Vagina (tissue), 2 donors: ENCODE results near the gene MYH9. TPM values are rescaled to one million over a fixed set of nuclear protein-coding genes. Genes with fewer than 3 reads are reported as not detected.
A peak's percentile ranks its signal among the peaks of the same experiment; 100 is the strongest.

ENCODE experiments used
- DNase-seq, 2 donors: peaks; one replicate each; pipeline ENCODE4 v3.0.0-alpha.2; 2017; ENCODE audit errors: extremely low spot score in 2 of 2
- H3K27ac ChIP-seq: fragments of 200-600 bp; sonication (generic); one replicate; pipeline ENCODE4 v1.5.1; 2019
- H3K27me3 ChIP-seq: fragments of 200-600 bp; sonication (generic); one replicate; pipeline ENCODE4 v1.5.1; 2019
- H3K36me3 ChIP-seq, 2 donors: fragments of 200-600 bp; sonication (generic); one replicate each; pipeline ENCODE4 v1.5.1; 2017 to 2019
- H3K4me1 ChIP-seq: fragments of 200-600 bp; sonication (generic); one replicate; pipeline ENCODE4 v1.5.1; 2019
- H3K4me3 ChIP-seq, 2 donors: fragments of 200-600 bp; sonication (generic); 1 replicate in 1 of 2; 2 replicates in 1 of 2; pipeline ENCODE4 v1.5.1; 2016 to 2019
- H3K9me3 ChIP-seq: fragments of 200-600 bp; sonication (generic); one replicate; pipeline ENCODE4 v1.5.1; 2019
- CTCF ChIP-seq, 3 experiments: fragments of 450-650 bp in 2 of 3; fragments of 200-600 bp in 1 of 3; sonication (generic) in 1 of 3; IDR thresholded peaks; one replicate each; pipeline ENCODE4 v1.5.1; 2017 to 2019; ENCODE audit warnings: antibody characterized with exemption in 3 of 3, mild to moderate bottlenecking in 2 of 3, moderate library complexity in 2 of 3
- POLR2A ChIP-seq, 2 donors: fragments of 450-650 bp; IDR thresholded peaks; one replicate each; pipeline ENCODE4 v1.6.1; 2017; ENCODE audit warnings: antibody characterized with exemption in 2 of 2, mild to moderate bottlenecking in 2 of 2, moderate library complexity in 2 of 2
- POLR2AphosphoS5 ChIP-seq, 2 donors: sonication (generic); formaldehyde crosslinking; IDR thresholded peaks; one replicate each; pipeline ENCODE4 v1.9.0; 2017; ENCODE audit warnings: antibody characterized with exemption in 2 of 2, mild to moderate bottlenecking in 2 of 2, low read depth in 1 of 2; ENCODE audit not compliant: insufficient read depth in 1 of 2
- intact Hi-C: fragments of 100-400 bp; cut with DNase I; formaldehyde crosslinking; loops from one replicate; pipeline ENCODE4 v1.15.1; 2023
- total RNA-seq: library from RNA; depleted of rRNA; stranded (reverse); fragments of >200 nt; gene quantifications from one replicate; pipeline ENCODE4 v1.2.3, GENCODE V29; 2016

The MYH9 gene
- total RNA-seq, 1 donor from 2014 or later: 333 TPM

DNA sequence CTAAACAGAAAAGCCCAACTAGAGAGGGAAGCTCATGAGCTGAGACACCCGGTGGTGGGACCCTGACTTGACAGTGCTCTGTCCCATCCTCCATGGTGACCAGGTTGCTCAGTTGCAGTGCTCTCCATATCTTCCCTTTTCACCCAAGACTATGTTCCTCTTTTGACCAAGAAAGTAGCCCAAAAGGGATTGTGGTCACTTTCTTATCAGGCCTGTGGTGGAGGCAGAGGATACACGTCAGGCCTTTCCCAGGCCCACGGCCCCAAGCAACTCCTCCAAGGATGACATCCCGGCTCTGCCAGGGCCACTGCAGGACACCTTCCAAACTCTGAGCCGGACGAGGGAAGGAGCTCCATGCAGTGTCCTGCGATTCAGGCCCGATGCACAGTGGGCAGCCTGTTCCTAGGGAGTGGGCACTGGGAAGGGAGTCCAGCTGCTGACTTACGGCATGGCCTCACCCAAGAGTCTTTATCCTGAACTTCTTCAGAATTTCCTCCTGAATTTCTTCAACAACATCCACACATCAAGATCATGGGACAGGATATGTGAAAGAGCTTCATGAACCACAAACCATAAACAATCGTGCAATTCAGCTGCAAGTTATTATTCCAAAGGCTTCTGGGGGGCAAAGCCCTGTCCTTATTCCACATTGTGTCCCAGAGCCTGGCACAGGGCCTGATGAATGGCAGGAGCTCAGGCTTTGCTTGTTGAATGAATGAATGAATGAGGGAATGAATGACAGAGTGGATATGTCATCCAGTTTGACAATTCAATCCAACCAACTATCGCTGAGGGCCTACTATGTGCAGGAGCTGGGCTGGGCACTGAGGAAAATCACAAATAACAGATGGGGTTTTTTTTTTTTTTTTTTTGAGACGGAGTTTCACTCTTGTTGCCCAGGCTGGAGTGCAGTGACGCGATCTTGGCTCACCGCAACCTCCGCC is 36.0 kb upstream of the MYH9 start:
- intact Hi-C loops: no loop called here
- no peak overlapping the region for H3K27ac ChIP-seq
- no peak overlapping the region for H3K4me3 ChIP-seq
- no peaks in the 10 kb centered on the region for H3K9me3 ChIP-seq
- H3K4me1 ChIP-seq: peaks cover 29% of the 10 kb centered on the region
- DNase-seq: no peak
- TF ChIP-seq CTCF (IDR thresholded peaks at IDR 0.05): no peak
- TF ChIP-seq POLR2A (IDR thresholded peaks at IDR 0.05): no peak
- TF ChIP-seq POLR2AphosphoS5 (IDR thresholded peaks at IDR 0.05; ENCODE audit: insufficient read depth in 1 of 2, low read depth in 1 of 2): no peak
- no peaks in the 10 kb centered on the region for H3K27me3 ChIP-seq
- H3K36me3 ChIP-seq: no peaks in the 10 kb centered on the region

DNA sequence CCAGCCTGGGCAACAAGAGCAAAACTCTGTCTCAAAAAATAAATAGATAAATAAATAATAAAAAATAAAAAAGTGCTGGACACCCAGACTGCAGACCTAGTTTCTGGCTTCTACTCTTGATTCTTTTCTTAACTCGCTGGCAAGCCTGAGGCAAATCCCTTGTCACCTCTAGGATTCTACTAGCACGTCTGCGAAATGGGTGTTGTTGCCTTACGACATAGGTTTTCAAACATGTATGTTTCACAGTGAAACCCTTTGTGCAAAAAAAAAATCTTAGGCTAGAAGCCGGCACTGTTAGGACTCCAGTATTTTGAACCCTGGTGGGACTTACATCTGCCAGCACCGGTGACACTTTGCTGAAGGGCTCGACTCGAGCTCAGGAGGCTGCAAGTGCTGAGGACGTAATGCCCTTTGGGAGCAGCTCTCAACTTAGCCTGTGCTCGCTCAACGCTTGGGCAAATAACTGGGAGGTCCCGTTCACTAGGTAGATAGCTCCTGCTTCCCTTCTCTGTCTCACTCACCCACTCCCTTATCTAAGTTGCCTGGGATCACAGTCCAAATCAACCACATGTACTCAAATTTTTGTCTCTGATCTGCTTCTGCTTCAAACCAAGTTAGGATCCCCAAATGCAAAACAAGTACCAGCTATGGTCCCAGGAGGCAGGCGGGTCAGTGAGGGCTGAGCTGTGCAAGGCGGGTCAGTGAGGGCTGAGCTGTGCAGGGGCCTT is 34.7 kb upstream of the MYH9 start:
- no peak for DNase-seq
- H3K4me1 ChIP-seq: peaks cover 32% of the 10 kb centered on the region
- intact Hi-C loops: no loop called here

DNA sequence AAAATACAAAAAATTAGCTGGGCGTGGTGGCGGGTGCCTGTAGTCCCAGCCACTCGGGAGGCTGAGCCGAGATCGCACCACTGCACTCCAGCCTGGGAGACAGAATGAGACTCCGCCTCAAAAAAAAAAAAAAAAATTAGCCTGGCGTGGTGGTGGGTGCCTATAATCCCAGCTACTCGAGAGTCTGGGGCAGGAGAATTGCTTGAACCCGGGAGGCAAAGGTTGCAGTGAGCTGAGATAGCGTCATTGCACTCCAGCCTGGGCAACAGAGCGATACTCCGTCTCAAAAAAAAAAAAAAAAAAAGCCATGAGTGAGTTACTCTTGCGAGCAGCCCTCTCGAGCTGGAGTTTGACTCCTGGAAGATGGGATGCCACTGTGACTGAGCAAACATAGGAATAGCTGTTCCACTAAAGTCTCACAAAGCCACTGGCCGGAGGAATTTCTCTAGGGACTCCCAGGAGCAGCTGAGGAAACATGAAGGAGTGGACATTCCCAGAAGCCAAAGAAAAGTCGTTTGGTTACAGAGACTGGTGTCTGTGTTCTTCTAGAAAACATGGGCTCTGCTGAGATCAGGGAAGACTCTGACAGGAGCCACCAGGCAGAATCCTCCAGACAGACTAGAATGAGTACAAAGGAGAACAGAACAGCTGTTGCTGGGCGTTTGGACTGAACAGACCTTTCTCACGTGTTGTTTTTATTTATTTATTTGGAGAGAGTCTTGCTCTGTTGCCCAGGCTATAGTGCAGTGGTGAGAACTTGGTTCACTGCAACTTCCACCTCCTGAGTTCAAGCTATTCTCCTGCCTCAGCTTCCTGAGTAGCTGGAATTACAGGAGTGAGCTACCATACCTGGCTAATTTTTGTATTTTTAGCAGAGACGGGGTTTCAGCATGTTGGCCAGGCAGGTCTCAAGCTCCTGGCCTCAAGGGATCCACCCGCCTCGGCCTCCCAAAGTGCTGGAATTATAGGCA is 32.4 kb upstream of the MYH9 start:
- no peak for DNase-seq
- Histone ChIP-seq H3K9me3 (no peaks in the 10 kb centered on the region), H3K27ac (peak overlapping the region; percentile 88), H3K36me3 (no peaks in the 10 kb centered on the region), H3K27me3 (no peaks in the 10 kb centered on the region), H3K4me1 (peaks cover 24% of the 10 kb centered on the region), H3K4me3 (peak overlapping the region; percentile 28 to 30)
- TF ChIP-seq POLR2AphosphoS5 (IDR thresholded peaks at IDR 0.05; ENCODE audit: insufficient read depth in 1 of 2, low read depth in 1 of 2) (no peak), CTCF (IDR thresholded peaks at IDR 0.05) (no peak), POLR2A (IDR thresholded peaks at IDR 0.05) (no peak)
- intact Hi-C loops: no loop called here

More for the DNA sequence above, 34.7 kb upstream of the MYH9 start:
- H3K36me3 ChIP-seq: no peaks in the 10 kb centered on the region
- no peak overlapping the region for H3K27ac ChIP-seq
- no peak overlapping the region for H3K4me3 ChIP-seq
- TF ChIP-seq POLR2A (IDR thresholded peaks at IDR 0.05): no peak
- H3K27me3 ChIP-seq: no peaks in the 10 kb centered on the region
- H3K9me3 ChIP-seq: no peaks in the 10 kb centered on the region

DNA sequence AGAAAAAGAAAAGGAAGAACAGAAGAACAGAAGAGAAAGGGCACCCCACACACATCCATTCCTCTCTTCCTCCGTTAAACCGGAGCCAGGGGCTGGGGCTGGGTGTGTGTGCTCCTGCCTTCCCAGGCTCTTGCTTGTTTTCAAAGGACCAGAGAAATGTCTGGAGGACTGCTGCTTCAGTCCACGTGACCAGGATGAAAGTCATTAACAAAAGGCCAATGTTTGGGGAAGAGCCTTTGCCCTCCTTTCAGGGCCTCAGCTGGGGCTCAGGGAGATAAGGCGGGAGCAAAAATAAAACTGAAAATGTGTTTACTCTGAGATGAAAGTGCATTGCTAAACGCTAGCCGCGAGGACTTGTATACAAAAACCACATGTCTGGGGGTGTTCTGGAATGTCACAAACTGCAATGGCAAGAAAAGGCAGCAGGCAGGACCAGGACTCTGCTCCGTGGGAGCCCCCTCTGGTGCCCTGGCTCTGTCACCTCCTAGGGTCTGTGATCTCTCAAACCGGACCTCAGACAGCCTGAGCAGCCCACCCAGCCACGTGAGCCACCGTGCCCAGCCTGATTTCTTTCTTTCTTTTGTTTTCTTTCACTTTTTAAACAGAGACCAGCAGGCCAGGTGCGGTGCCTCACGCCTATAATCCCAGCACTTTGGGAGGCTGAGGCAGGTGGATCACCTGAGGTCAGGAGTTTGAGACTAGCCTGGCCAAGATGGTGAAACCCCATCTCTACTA is 31.6 kb upstream of the MYH9 start:
- Histone ChIP-seq H3K36me3 (no peaks in the 10 kb centered on the region), H3K9me3 (no peaks in the 10 kb centered on the region), H3K4me1 (peaks cover 24% of the 10 kb centered on the region), H3K27me3 (no peaks in the 10 kb centered on the region), H3K27ac (peak overlapping the region; percentile 88), H3K4me3 (peak overlapping the region; percentile 28 to 30)
- intact Hi-C loops: no loop called here
- DNase-seq: no peak
- TF ChIP-seq POLR2A (IDR thresholded peaks at IDR 0.05) (no peak), CTCF (IDR thresholded peaks at IDR 0.05) (no peak), POLR2AphosphoS5 (IDR thresholded peaks at IDR 0.05; ENCODE audit: insufficient read depth in 1 of 2, low read depth in 1 of 2) (peak; percentile 59 to 80)
